Measurements from ENCODE around the gene OVCA2. TPM values are rescaled to one million over a fixed set of nuclear protein-coding genes. Genes with fewer than 3 reads are reported as not detected.

Gene OVCA2
- polyA plus RNA-seq, 4 donors = 28.9 to 90.5 (median 73.0) TPM

DNA sequence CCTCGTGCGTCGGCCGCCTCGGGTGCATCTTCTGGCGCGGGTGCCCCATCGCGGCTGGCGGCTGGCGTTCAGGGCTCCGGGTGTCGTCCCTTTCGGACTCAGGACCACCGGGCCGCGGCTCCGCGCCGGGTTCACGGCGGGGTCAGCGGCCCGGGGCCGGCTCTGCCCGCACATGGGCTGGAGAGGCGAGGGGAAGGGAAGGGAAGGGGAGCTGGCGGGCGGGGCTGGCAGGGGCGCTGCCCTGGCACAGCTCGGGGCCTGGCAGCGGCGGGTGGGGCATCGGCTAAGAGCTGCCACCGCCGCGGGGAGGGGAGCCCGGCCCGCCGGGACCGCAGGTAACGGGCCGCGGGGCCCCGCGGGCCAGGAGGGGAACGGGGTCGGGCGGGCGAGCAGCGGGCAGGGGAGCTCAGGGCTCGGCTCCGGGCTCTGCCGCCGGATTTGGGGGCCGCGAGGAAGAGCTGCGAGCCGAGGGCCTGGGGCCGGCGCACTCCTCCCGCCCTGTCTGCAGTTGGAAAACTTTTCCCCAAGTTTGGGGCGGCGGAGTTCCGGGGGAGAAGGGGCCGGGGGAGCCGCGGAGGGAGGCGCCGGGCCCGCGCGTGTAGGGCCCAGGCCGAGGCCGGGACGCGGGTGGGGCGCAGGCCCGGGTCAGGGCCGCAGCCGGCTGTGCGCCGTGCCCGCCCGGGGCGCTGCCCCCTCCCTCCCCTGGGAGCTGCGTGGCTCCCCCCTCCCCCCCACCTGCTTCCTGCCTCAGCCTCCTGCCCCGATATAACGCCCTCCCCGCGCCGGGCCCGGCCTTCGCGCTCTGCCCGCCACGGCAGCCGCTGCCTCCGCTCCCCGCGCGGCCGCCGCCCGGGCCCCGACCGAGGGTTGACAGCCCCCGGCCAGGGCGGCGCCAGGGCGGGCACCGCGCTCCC, 13.7 kb downstream of the OVCA2 start:
- Histone ChIP-seq H3K4me1 (ENCODE audit: control insufficient read depth in 3 of 3, insufficient read depth in 2 of 3, low read depth in 1 of 3, low read length in 2 of 3) (peaks cover 0 to 36% (median 7%) of the 10 kb centered on the region in 3 donors), H3K9me3 (ENCODE audit: control insufficient read depth in 2 of 2, insufficient read depth in 1 of 2, low read depth in 1 of 2, low read length in 1 of 2) (peaks cover 0 to 2% of the 10 kb centered on the region in 2 donors), H3K4me3 (ENCODE audit: low read depth in 1 of 3, low read length in 3 of 3) (peak overlapping the region; percentile 53 to 75 (median 56)), H3K27me3 (ENCODE audit: control insufficient read depth in 3 of 3, insufficient read depth in 3 of 3, low read length in 3 of 3) (peaks cover 2 to 70% (median 12%) of the 10 kb centered on the region in 3 donors), H3K27ac (ENCODE audit: low read depth in 1 of 3, low read length in 2 of 3) (peak overlapping the region; percentile 80 to 93 (median 82)), H3K36me3 (ENCODE audit: control insufficient read depth in 3 of 3, insufficient read depth in 2 of 3, low read depth in 1 of 3, low read length in 3 of 3) (peaks cover 0 to 30% (median 8%) of the 10 kb centered on the region in 3 donors)
- DNase-seq (peak in 1 of 2 donors; percentile 40), FAIRE-seq (no peak)
- 0 to 4% (median 1%) methylated on average over 21 to 113 of the region's 113 CpGs for WGBS, 3 donors

- Histone ChIP-seq H3K9me3 (ENCODE audit: control insufficient read depth in 2 of 2, insufficient read depth in 1 of 2, low read depth in 1 of 2, low read length in 1 of 2) (peaks cover 0 to 2% of the 10 kb centered on the region in 2 donors), H3K27me3 (ENCODE audit: control insufficient read depth in 3 of 3, insufficient read depth in 3 of 3, low read length in 3 of 3) (peaks cover 2 to 63% (median 9%) of the 10 kb centered on the region in 3 donors), H3K4me1 (ENCODE audit: control insufficient read depth in 3 of 3, insufficient read depth in 2 of 3, low read depth in 1 of 3, low read length in 2 of 3) (peaks cover 0 to 45% (median 5%) of the 10 kb centered on the region in 3 donors), H3K36me3 (ENCODE audit: control insufficient read depth in 3 of 3, insufficient read depth in 2 of 3, low read depth in 1 of 3, low read length in 3 of 3) (peaks cover 1 to 40% (median 8%) of the 10 kb centered on the region in 3 donors), H3K27ac (ENCODE audit: low read depth in 1 of 3, low read length in 2 of 3) (peak overlapping the region; percentile 72 to 89 (median 80)), H3K4me3 (ENCODE audit: low read depth in 1 of 3, low read length in 3 of 3) (peak overlapping the region; percentile 53 to 75 (median 56))
- WGBS, 3 donors = 8 to 21% (median 12%) methylated on average over 54 to 85 of the region's 85 CpGs
- FAIRE-seq = no peak
- DNase-seq = peak in 1 of 2 donors; percentile 75
These were observed 14.7 kb downstream of the OVCA2 start for GRCh38 chr17:2056206-2057174.

- H3K4me1 ChIP-seq (ENCODE audit: control insufficient read depth in 3 of 3, insufficient read depth in 2 of 3, low read depth in 1 of 3, low read length in 2 of 3) = peaks cover 0 to 45% (median 5%) of the 10 kb centered on the region in 3 donors
- peak overlapping the region in 2 of 3 donors; percentile 72 to 89 for H3K27ac ChIP-seq (ENCODE audit: low read depth in 1 of 3, low read length in 2 of 3)
- 1 to 10% (median 4%) methylated on average over 46 to 81 of the region's 81 CpGs for WGBS, 3 donors
These were observed 15.4 kb downstream of the OVCA2 start for GRCh38 chr17:2057175-2057759.

DNA sequence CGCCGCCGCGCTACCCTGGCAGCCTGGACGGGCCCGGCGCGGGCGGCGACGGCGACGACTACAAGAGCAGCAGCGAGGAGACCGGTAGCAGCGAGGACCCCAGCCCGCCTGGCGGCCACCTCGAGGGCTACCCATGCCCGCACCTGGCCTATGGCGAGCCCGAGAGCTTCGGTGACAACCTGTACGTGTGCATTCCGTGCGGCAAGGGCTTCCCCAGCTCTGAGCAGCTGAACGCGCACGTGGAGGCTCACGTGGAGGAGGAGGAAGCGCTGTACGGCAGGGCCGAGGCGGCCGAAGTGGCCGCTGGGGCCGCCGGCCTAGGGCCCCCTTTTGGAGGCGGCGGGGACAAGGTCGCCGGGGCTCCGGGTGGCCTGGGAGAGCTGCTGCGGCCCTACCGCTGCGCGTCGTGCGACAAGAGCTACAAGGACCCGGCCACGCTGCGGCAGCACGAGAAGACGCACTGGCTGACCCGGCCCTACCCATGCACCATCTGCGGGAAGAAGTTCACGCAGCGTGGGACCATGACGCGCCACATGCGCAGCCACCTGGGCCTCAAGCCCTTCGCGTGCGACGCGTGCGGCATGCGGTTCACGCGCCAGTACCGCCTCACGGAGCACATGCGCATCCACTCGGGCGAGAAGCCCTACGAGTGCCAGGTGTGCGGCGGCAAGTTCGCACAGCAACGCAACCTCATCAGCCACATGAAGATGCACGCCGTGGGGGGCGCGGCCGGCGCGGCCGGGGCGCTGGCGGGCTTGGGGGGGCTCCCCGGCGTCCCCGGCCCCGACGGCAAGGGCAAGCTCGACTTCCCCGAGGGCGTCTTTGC, 16.2 kb downstream of the OVCA2 start:
- 10 to 20% (median 10%) methylated on average over 86 to 98 of the region's 98 CpGs for WGBS, 3 donors
- Histone ChIP-seq H3K36me3 (ENCODE audit: control insufficient read depth in 3 of 3, insufficient read depth in 2 of 3, low read depth in 1 of 3, low read length in 3 of 3) (peaks cover 3 to 53% (median 8%) of the 10 kb centered on the region in 3 donors), H3K4me1 (ENCODE audit: control insufficient read depth in 3 of 3, insufficient read depth in 2 of 3, low read depth in 1 of 3, low read length in 2 of 3) (peaks cover 0 to 48% (median 5%) of the 10 kb centered on the region in 3 donors), H3K27me3 (ENCODE audit: control insufficient read depth in 3 of 3, insufficient read depth in 3 of 3, low read length in 3 of 3) (peaks cover 2 to 53% (median 9%) of the 10 kb centered on the region in 3 donors), H3K4me3 (ENCODE audit: low read depth in 1 of 3, low read length in 3 of 3) (peak overlapping the region in 2 of 3 donors; percentile 35 to 75), H3K9me3 (ENCODE audit: control insufficient read depth in 2 of 2, insufficient read depth in 1 of 2, low read depth in 1 of 2, low read length in 1 of 2) (peaks cover 0 to 2% of the 10 kb centered on the region in 2 donors), H3K27ac (ENCODE audit: low read depth in 1 of 3, low read length in 2 of 3) (peak overlapping the region; percentile 63 to 89 (median 72))
- FAIRE-seq (no peak), DNase-seq (peak in 1 of 2 donors; percentile 69)

More at GRCh38 chr17:2057175-2057759, 15.4 kb downstream of the OVCA2 start:
- H3K4me3 ChIP-seq (ENCODE audit: low read depth in 1 of 3, low read length in 3 of 3) = peak overlapping the region in 2 of 3 donors; percentile 22 to 75
- H3K9me3 ChIP-seq (ENCODE audit: control insufficient read depth in 2 of 2, insufficient read depth in 1 of 2, low read depth in 1 of 2, low read length in 1 of 2) = peaks cover 0 to 2% of the 10 kb centered on the region in 2 donors
- peak in 1 of 2 donors; percentile 57 for DNase-seq
- peaks cover 3 to 46% (median 8%) of the 10 kb centered on the region in 3 donors for H3K36me3 ChIP-seq (ENCODE audit: control insufficient read depth in 3 of 3, insufficient read depth in 2 of 3, low read depth in 1 of 3, low read length in 3 of 3)
- H3K27me3 ChIP-seq (ENCODE audit: control insufficient read depth in 3 of 3, insufficient read depth in 3 of 3, low read length in 3 of 3) = peaks cover 2 to 55% (median 9%) of the 10 kb centered on the region in 3 donors
- FAIRE-seq = no peak

DNA sequence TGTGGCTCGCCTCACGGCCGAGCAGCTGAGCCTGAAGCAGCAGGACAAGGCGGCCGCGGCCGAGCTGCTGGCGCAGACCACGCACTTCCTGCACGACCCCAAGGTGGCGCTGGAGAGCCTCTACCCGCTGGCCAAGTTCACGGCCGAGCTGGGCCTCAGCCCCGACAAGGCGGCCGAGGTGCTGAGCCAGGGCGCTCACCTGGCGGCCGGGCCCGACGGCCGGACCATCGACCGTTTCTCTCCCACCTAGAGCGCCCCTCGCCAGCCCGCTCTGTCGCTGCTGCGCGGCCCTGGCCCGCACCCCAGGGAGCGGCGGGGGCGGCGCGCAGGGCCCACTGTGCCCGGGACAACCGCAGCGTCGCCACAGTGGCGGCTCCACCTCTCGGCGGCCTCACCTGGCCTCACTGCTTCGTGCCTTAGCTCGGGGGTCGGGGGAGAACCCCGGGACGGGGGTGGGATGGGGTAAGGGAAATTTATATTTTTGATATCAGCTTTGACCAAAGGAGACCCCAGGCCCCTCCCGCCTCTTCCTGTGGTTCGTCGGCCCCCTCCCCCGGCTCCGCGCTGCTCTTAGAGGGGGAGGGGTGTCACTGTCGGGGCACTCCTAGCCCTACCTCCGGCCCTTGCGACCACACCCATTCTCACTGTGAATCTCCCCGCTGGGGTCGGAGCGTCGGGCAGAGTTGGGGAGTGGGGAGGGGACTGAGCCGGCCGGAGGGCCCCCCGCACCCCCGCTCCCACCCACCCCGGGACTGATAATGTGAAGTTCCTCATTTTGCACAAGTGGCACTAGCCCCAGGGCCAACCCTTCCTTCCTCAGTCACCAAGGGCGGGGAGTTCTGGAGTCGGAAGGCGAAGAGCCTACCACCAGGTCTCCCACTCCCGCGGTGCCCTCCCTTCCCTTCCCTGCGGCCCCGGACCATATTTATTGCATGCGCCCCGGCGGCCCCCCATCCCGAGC, 17.0 kb downstream of the OVCA2 start:
- WGBS, 3 donors = 6 to 13% (median 12%) methylated on average over 52 to 78 of the region's 78 CpGs
- H3K27ac ChIP-seq (ENCODE audit: low read depth in 1 of 3, low read length in 2 of 3) = peak overlapping the region; percentile 63 to 89 (median 72)
- H3K4me1 ChIP-seq (ENCODE audit: control insufficient read depth in 3 of 3, insufficient read depth in 2 of 3, low read depth in 1 of 3, low read length in 2 of 3) = peaks cover 0 to 45% (median 5%) of the 10 kb centered on the region in 3 donors
- FAIRE-seq = no peak
- peak; percentile 76 to 87 for DNase-seq
- H3K9me3 ChIP-seq (ENCODE audit: control insufficient read depth in 2 of 2, insufficient read depth in 1 of 2, low read depth in 1 of 2, low read length in 1 of 2) = no peaks in the 10 kb centered on the region
- H3K27me3 ChIP-seq (ENCODE audit: control insufficient read depth in 3 of 3, insufficient read depth in 3 of 3, low read length in 3 of 3) = peaks cover 2 to 44% (median 7%) of the 10 kb centered on the region in 3 donors
- H3K36me3 ChIP-seq (ENCODE audit: control insufficient read depth in 3 of 3, insufficient read depth in 2 of 3, low read depth in 1 of 3, low read length in 3 of 3) = peaks cover 5 to 61% (median 8%) of the 10 kb centered on the region in 3 donors
- peak overlapping the region; percentile 26 to 75 (median 35) for H3K4me3 ChIP-seq (ENCODE audit: low read depth in 1 of 3, low read length in 3 of 3)

GRCh38 chr17:2059547-2060384, 17.9 kb downstream of the OVCA2 start:
- FAIRE-seq (no peak), DNase-seq (no peak)
- Histone ChIP-seq H3K36me3 (ENCODE audit: control insufficient read depth in 3 of 3, insufficient read depth in 2 of 3, low read depth in 1 of 3, low read length in 3 of 3) (peaks cover 5 to 70% (median 8%) of the 10 kb centered on the region in 3 donors), H3K27me3 (ENCODE audit: control insufficient read depth in 3 of 3, insufficient read depth in 3 of 3, low read length in 3 of 3) (peaks cover 2 to 35% (median 7%) of the 10 kb centered on the region in 3 donors), H3K4me3 (ENCODE audit: low read depth in 1 of 3, low read length in 3 of 3) (peak overlapping the region in 2 of 3 donors; percentile 17 to 75), H3K27ac (ENCODE audit: low read depth in 1 of 3, low read length in 2 of 3) (peak overlapping the region; percentile 63 to 89 (median 67)), H3K4me1 (ENCODE audit: control insufficient read depth in 3 of 3, insufficient read depth in 2 of 3, low read depth in 1 of 3, low read length in 2 of 3) (peaks cover 0 to 44% (median 2%) of the 10 kb centered on the region in 3 donors), H3K9me3 (ENCODE audit: control insufficient read depth in 2 of 2, insufficient read depth in 1 of 2, low read depth in 1 of 2, low read length in 1 of 2) (no peaks in the 10 kb centered on the region)
- 62 to 73% (median 69%) methylated on average over 21 of the region's 21 CpGs for WGBS, 3 donors

All from small intestine (tissue), 7 donors.